Globus pallidus (tissue), 1 donor: ENCODE measurements around the gene ANAPC1.
"Not testable (repeated sequence)": the region's sequence is repeated elsewhere in the genome, so short reads cannot be mapped to it uniquely, and the experiment has no call there.

Experiments used
- DNase-seq: peaks from one replicate; pipeline ENCODE4 v3.0.0-alpha.2; 2015; ENCODE audit warnings: low spot score

ANAPC1 gene

GRCh38 chr2:111735838-111736721, 147.9 kb downstream of the ANAPC1 start:
- DNase-seq: not testable (repeated sequence)

DNA sequence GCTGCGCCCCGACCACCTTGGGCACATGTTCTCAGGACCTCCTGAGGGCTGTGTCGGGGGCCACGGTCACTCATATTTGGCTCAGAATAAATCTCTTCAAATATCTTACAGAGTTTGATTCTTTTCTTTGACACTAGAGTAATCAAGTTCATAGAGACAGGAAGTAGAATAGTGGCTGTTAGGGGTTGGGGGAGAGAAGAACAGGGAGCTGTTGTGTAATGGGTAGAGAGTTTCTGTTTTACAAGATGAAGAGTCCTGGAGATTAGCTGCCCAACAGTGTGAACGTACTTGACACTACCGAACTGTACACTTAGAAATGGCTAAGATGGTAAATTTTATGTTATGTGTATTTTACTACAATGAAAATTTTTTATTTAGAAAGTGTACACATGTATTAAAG, 148.6 kb downstream of the ANAPC1 start:
- DNase-seq: not testable (repeated sequence)

- not testable (repeated sequence) for DNase-seq
Measured at GRCh38 chr2:111729812-111730458, 154.1 kb downstream of the ANAPC1 start.

GRCh38 chr2:111727611-111728110, 156.3 kb downstream of the ANAPC1 start:
- not testable (repeated sequence) for DNase-seq

GRCh38 chr2:111725742-111726141, 158.3 kb downstream of the ANAPC1 start:
- not testable (repeated sequence) for DNase-seq

GRCh38 chr2:111719610-111720009, 164.4 kb downstream of the ANAPC1 start:
- not testable (repeated sequence) for DNase-seq
